Esophagus squamous epithelium (tissue), 4 donors: ENCODE data around the gene OR2H2.

Source experiments
- POLR2A ChIP-seq, 4 donors: fragments of 450-650 bp; IDR thresholded peaks; one replicate each; pipeline ENCODE4 v1.6.1; 2017; ENCODE audit warnings: antibody characterized with exemption in 4 of 4, mild to moderate bottlenecking in 4 of 4, moderate library complexity in 3 of 4
- TF ChIP-seq, protein P1 (sequence below), 6 experiments: fragments of 450-650 bp in 4 of 6; fragments of 200-600 bp in 2 of 6; sonication (generic) in 2 of 6; IDR thresholded peaks; one replicate each; pipeline ENCODE4 v1.5.1; 2016 to 2019; ENCODE audit warnings: antibody characterized with exemption in 6 of 6, mild to moderate bottlenecking in 4 of 6, moderate library complexity in 4 of 6

- TF ChIP-seq, protein P1, sequence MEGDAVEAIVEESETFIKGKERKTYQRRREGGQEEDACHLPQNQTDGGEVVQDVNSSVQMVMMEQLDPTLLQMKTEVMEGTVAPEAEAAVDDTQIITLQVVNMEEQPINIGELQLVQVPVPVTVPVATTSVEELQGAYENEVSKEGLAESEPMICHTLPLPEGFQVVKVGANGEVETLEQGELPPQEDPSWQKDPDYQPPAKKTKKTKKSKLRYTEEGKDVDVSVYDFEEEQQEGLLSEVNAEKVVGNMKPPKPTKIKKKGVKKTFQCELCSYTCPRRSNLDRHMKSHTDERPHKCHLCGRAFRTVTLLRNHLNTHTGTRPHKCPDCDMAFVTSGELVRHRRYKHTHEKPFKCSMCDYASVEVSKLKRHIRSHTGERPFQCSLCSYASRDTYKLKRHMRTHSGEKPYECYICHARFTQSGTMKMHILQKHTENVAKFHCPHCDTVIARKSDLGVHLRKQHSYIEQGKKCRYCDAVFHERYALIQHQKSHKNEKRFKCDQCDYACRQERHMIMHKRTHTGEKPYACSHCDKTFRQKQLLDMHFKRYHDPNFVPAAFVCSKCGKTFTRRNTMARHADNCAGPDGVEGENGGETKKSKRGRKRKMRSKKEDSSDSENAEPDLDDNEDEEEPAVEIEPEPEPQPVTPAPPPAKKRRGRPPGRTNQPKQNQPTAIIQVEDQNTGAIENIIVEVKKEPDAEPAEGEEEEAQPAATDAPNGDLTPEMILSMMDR (IDR thresholded peaks at IDR 0.05) = no peak
- TF ChIP-seq POLR2A (IDR thresholded peaks at IDR 0.05) = no peak
These were observed 5.4 kb downstream of the OR2H2 start for GRCh38 chr6:29590218-29590808.
